ENCODE results near the gene ABCA4.

DNA sequence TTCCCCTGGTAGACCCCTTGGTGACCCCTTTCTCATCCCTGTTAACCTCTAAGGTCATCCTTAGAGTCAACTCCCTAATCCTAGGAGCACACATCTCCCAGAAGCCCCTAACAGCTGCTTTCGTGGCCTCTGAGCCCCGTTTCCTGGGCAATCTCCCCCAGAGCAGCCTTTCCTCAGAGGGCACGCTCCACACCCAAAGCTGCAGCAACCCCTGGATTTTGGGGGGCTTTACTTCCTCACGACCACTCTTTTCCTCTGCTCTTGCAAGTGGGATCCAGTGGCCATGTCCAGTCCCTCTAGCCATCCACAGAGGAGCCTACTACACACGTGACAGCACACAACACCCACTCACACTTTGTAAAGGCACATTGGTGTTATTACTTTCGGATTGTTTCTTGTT lies 13.8 kb downstream of the ABCA4 start:
- TF ChIP-seq, protein P1, sequence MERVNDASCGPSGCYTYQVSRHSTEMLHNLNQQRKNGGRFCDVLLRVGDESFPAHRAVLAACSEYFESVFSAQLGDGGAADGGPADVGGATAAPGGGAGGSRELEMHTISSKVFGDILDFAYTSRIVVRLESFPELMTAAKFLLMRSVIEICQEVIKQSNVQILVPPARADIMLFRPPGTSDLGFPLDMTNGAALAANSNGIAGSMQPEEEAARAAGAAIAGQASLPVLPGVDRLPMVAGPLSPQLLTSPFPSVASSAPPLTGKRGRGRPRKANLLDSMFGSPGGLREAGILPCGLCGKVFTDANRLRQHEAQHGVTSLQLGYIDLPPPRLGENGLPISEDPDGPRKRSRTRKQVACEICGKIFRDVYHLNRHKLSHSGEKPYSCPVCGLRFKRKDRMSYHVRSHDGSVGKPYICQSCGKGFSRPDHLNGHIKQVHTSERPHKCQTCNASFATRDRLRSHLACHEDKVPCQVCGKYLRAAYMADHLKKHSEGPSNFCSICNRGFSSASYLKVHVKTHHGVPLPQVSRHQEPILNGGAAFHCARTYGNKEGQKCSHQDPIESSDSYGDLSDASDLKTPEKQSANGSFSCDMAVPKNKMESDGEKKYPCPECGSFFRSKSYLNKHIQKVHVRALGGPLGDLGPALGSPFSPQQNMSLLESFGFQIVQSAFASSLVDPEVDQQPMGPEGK (CRISPR knock-in tag; IDR thresholded peaks at IDR 0.05; ENCODE audit: borderline replicate concordance), result no peak
- TF ChIP-seq, protein P2, sequence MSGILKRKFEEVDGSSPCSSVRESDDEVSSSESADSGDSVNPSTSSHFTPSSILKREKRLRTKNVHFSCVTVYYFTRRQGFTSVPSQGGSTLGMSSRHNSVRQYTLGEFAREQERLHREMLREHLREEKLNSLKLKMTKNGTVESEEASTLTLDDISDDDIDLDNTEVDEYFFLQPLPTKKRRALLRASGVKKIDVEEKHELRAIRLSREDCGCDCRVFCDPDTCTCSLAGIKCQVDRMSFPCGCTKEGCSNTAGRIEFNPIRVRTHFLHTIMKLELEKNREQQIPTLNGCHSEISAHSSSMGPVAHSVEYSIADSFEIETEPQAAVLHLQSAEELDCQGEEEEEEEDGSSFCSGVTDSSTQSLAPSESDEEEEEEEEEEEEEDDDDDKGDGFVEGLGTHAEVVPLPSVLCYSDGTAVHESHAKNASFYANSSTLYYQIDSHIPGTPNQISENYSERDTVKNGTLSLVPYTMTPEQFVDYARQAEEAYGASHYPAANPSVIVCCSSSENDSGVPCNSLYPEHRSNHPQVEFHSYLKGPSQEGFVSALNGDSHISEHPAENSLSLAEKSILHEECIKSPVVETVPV (CRISPR knock-in tag; IDR thresholded peaks at IDR 0.05), result no peak
- no peak for TF ChIP-seq ZFP3 (CRISPR knock-in tag; IDR thresholded peaks at IDR 0.05)
- TF ChIP-seq RARB (CRISPR knock-in tag; IDR thresholded peaks at IDR 0.05), result no peak
- no peak for TF ChIP-seq ZNF565 (CRISPR knock-in tag; conservative IDR thresholded peaks at IDR 0.05; ENCODE audit: low read depth)
- no peak for TF ChIP-seq ZFP30 (CRISPR knock-in tag; IDR thresholded peaks at IDR 0.05)
- TF ChIP-seq ZNF70 (CRISPR knock-in tag; IDR thresholded peaks at IDR 0.05), result no peak
- TF ChIP-seq ARNTL (CRISPR knock-in tag; IDR thresholded peaks at IDR 0.05; ENCODE audit: borderline replicate concordance, low read depth), result no peak
- no peak for TF ChIP-seq SNAI2 (CRISPR knock-in tag; IDR thresholded peaks at IDR 0.05)
- no peak for TF ChIP-seq GLIS3 (CRISPR knock-in tag; IDR thresholded peaks at IDR 0.05)

Data from SK-N-SH treated with all-trans-retinoic acid at 6 μM for 48 hours (cell line).